ENCODE measurements around the gene RHOD. TPM values are rescaled to one million over a fixed set of nuclear protein-coding genes. Genes with fewer than 3 reads are reported as not detected.

Gene RHOD
- total and polyA plus RNA-seq, 12 donors, result 21.9 to 103 (median 35.2) TPM

DNA sequence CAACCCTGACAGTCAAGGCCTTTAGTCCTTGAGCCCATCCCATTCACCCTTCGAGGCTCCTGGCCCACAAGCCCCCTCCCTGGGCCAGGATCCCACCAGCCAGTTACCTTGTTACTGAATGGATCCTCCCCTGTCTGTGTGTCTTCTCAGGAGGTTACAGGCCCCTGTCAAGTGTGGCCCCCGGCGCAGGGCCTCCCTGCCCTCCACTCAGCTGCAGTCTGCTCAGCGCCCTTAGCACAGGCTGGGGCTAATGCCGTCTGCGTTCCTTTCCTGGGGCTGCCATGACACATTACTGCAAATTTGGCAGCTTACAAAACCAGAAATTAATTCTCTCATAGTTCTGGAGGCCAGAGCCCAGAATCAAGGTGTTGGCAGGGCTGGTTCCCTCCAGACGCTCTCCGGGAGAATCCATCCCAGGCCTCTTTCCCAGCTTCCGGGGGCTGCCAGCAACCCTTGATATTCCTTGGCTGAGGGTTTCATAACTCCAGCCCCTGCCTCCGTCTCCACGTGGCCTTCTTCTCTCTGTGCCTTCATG is 43.1 kb upstream of the RHOD start:
- TF ChIP-seq, protein P1, sequence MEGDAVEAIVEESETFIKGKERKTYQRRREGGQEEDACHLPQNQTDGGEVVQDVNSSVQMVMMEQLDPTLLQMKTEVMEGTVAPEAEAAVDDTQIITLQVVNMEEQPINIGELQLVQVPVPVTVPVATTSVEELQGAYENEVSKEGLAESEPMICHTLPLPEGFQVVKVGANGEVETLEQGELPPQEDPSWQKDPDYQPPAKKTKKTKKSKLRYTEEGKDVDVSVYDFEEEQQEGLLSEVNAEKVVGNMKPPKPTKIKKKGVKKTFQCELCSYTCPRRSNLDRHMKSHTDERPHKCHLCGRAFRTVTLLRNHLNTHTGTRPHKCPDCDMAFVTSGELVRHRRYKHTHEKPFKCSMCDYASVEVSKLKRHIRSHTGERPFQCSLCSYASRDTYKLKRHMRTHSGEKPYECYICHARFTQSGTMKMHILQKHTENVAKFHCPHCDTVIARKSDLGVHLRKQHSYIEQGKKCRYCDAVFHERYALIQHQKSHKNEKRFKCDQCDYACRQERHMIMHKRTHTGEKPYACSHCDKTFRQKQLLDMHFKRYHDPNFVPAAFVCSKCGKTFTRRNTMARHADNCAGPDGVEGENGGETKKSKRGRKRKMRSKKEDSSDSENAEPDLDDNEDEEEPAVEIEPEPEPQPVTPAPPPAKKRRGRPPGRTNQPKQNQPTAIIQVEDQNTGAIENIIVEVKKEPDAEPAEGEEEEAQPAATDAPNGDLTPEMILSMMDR (IDR thresholded peaks at IDR 0.05), result no peak
- no peak overlapping the region for H3K4me3 ChIP-seq
- WGBS, 2 donors, result 88 to 89% methylated on average over 11 of the region's 11 CpGs
- no peak overlapping the region for H3K27ac ChIP-seq
- no peaks in the 10 kb centered on the region for H3K9me3 ChIP-seq
- intact Hi-C loops (cut with DNase I), result no loop called here
- DNase-seq (no peak), ATAC-seq (no peak)
- H3K27me3 ChIP-seq, result no peaks in the 10 kb centered on the region
- H3K4me1 ChIP-seq, result no peaks in the 10 kb centered on the region
- no peaks in the 10 kb centered on the region for H3K36me3 ChIP-seq

DNA sequence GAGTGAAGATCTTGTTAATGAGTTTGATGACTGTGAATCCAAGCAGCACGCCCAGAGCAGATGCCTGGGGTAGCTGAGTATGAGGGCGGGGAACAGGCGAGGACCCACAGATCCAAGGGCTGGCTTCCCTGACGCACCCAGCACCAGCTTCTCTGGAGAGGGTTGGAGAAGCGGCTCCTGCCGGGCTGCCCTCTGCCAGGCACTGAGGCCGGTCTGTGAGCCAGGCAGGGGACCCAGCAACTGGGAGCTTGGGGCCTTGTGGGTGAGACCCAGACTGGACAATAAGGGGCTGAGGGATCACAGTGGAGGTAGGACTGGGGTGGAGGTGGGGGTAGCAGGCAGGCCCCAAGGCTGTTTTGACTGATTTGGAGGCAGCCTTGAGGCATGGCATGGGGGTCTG is 42.3 kb upstream of the RHOD start:
- no peaks in the 10 kb centered on the region for H3K9me3 ChIP-seq
- H3K36me3 ChIP-seq, result no peaks in the 10 kb centered on the region
- DNase-seq (no peak), ATAC-seq (no peak)
- H3K4me1 ChIP-seq, result no peaks in the 10 kb centered on the region
- WGBS, 2 donors, result 92 to 95% methylated on average over 7 of the region's 7 CpGs
- no peak overlapping the region for H3K27ac ChIP-seq
- no peak overlapping the region for H3K4me3 ChIP-seq
- TF ChIP-seq, protein P1 (IDR thresholded peaks at IDR 0.05), result no peak
- intact Hi-C loops (cut with DNase I), result no loop called here
- H3K27me3 ChIP-seq, result no peaks in the 10 kb centered on the region

DNA sequence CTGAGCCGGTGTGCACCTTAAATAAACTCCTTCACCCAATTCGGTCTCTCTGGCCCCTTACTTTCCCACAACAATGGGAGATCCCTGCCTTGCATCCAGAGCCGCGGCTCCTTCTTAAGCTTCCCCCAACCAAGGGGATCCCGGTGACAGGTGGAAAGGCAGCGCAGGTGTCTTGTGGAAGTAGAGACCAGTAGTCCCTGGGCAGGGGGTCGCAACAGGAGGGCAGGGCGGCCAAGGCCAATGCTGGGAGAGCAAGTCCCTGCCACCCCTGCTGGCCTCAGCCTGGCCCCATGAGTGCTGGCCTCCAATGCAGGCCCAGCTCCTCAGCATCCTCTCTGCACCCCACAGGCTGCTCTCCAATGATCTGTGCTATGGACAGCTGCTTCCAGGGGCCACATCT is 41.6 kb upstream of the RHOD start:
- H3K27ac ChIP-seq, result no peak overlapping the region
- ATAC-seq, result no peak
- 92 to 95% methylated on average over 8 of the region's 8 CpGs for WGBS, 2 donors
- TF ChIP-seq, protein P1 (IDR thresholded peaks at IDR 0.05), result no peak
- DNase-seq, result no peak
- intact Hi-C loops (cut with DNase I), result no loop called here
- no peaks in the 10 kb centered on the region for H3K4me1 ChIP-seq
- no peak overlapping the region for H3K4me3 ChIP-seq
- H3K36me3 ChIP-seq, result no peaks in the 10 kb centered on the region
- no peaks in the 10 kb centered on the region for H3K27me3 ChIP-seq
- H3K9me3 ChIP-seq, result no peaks in the 10 kb centered on the region

DNA sequence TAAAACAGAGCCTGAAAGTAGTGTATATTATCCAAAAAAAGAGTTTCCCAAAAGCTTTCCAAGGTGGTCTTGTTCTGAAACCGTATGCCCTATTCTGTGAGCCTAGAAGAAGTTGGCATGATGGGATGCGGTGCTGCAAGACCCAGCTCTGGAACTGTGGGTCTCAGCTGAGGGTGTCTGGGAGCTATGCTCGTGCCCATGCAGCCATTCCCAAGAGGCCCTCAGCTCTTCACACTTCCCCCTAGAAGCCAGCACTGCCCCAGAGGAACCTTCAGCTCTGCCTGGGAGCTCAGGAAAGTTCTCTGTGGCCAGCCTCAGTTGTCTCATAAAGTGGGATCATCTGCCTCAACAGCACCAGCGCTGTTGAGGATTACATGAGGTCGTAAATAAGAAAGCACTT is 40.1 kb upstream of the RHOD start:
- H3K27me3 ChIP-seq, result peaks cover 0 to 6% (median 0%) of the 10 kb centered on the region in 7 donors
- intact Hi-C loops (cut with DNase I), result no loop called here
- no peak for ATAC-seq
- 81 to 83% methylated on average over 5 of the region's 5 CpGs for WGBS, 2 donors
- H3K4me1 ChIP-seq, result no peaks in the 10 kb centered on the region
- H3K36me3 ChIP-seq, result no peaks in the 10 kb centered on the region
- no peak for DNase-seq
- no peak overlapping the region for H3K4me3 ChIP-seq
- H3K27ac ChIP-seq, result no peak overlapping the region
- no peaks in the 10 kb centered on the region for H3K9me3 ChIP-seq
- TF ChIP-seq, protein P1 (IDR thresholded peaks at IDR 0.05), result no peak

Measured in heart right ventricle (tissue), 16 donors.